Ishikawa (cell line): ENCODE results near the gene COMT.

Experiments used
- CEBPB ChIP-seq: IDR thresholded peaks from 2 replicates; pipeline ENCODE4 v1.6.1; 2012
- CREB1 ChIP-seq: IDR thresholded peaks from 2 replicates; pipeline ENCODE4 v1.6.1; 2012; ENCODE audit warnings: low read depth
- EGR1 ChIP-seq: IDR thresholded peaks from 2 replicates; pipeline ENCODE4 v1.6.1; 2012
- EP300 ChIP-seq: IDR thresholded peaks from 2 replicates; pipeline ENCODE4 v1.6.1; 2012; ENCODE audit warnings: borderline replicate concordance
- FOXM1 ChIP-seq: IDR thresholded peaks from 2 replicates; pipeline ENCODE4 v1.6.1; 2012; ENCODE audit warnings: low read depth, borderline replicate concordance
- NFIC ChIP-seq: IDR thresholded peaks from 2 replicates; pipeline ENCODE4 v1.6.1; 2012
- RAD21 ChIP-seq: IDR thresholded peaks from 2 replicates; pipeline ENCODE4 v1.6.1; 2012; ENCODE audit warnings: low read depth
- TAF1 ChIP-seq: IDR thresholded peaks from 2 replicates; pipeline ENCODE4 v1.6.1; 2012; ENCODE audit warnings: low read depth, mild to moderate bottlenecking
- TCF12 ChIP-seq: IDR thresholded peaks from 2 replicates; pipeline ENCODE4 v1.6.1; 2012; ENCODE audit warnings: low read depth
- TEAD4 ChIP-seq: IDR thresholded peaks from 2 replicates; pipeline ENCODE4 v1.6.1; 2012
- USF1 ChIP-seq: IDR thresholded peaks from 2 replicates; pipeline ENCODE4 v1.6.1; 2012
- YY1 ChIP-seq: IDR thresholded peaks from 2 replicates; pipeline ENCODE4 v1.6.1; 2012; ENCODE audit warnings: low read depth
- ZBTB7A ChIP-seq: IDR thresholded peaks from 2 replicates; pipeline ENCODE4 v1.6.1; 2012; ENCODE audit warnings: low read depth
- TF ChIP-seq, protein P1 (sequence below): IDR thresholded peaks from 2 replicates; pipeline ENCODE4 v1.6.1; 2012
- TF ChIP-seq, protein P2 (sequence below): IDR thresholded peaks from 2 replicates; pipeline ENCODE4 v1.6.1; 2012; ENCODE audit warnings: low read depth, mild to moderate bottlenecking

The COMT gene

DNA sequence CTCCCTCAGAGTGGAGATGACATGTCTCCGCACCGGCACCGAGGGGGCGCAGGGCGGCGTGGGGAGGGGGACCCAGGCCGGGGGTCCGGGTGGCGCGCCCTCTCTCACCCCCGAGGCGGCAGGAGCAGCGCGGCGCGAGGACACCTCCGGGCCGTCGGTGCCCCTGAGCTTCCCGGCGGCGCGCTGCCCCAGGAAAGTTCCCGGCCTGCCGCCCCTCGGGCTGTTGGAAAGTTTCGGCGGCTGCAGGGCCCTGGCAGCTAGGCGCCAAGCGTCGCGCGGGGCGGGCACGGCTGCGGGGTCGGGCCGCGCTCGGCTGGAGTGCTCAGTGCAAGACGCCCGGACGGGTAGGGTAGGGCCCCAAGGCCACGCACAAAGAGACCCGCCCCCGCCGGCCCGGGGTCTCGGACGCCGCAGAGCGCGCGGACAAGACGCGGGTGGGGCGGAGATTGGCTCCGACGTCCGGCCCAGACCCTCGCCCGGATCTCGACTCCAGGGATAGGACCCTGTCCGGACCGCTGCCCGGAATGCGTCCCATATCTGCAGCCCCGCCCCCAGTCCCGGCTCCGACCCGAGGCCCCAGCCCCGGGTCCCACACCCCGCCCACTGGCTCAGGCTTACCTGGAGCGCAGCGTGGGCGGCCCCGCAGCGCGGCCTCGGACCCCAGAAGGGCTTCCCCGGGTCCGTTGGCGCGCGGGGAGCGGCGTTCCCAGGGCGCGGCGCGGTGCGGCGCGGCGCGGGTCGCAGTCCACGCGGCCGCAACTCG, 74.6 kb downstream of the COMT start:
- TF ChIP-seq YY1: no peak
- peak; percentile 76 for TF ChIP-seq EGR1
- peak; percentile 76; the same call in 1 of the 2 replicates for TF ChIP-seq ZBTB7A

GRCh38 chr22:20016734-20017621, 75.4 kb downstream of the COMT start, which contains the start of gene ARVCF:
TSS of gene ARVCF (minus strand) at chr22:20016823. CDS start at chr22:19990794, 26,029 bp downstream.
- TF ChIP-seq RAD21 (no peak), TEAD4 (no peak), FOXM1 (no peak), TCF12 (peak; percentile 21; the same call in 1 of the 2 replicates), EP300 (peak; percentile 34; the same call in 1 of the 2 replicates), CREB1 (peak; percentile 57; the same call in 1 of the 2 replicates), USF1 (0 out of 2 replicates have a peak, but pooled peaks have one; percentile 1), TAF1 (peak; percentile 44; the same call in 1 of the 2 replicates), CEBPB (no peak)
- TF ChIP-seq, protein P1, sequence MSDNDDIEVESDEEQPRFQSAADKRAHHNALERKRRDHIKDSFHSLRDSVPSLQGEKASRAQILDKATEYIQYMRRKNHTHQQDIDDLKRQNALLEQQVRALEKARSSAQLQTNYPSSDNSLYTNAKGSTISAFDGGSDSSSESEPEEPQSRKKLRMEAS: peak; percentile 13; the same call in 1 of the 2 replicates

- TF ChIP-seq EGR1: no peak
- TF ChIP-seq TCF12: no peak
- no peak for TF ChIP-seq CREB1
- TF ChIP-seq, protein P1: no peak
- TF ChIP-seq CEBPB: no peak
- no peak for TF ChIP-seq NFIC
- no peak for TF ChIP-seq USF1
- no peak for TF ChIP-seq TEAD4
- TF ChIP-seq, protein P2, sequence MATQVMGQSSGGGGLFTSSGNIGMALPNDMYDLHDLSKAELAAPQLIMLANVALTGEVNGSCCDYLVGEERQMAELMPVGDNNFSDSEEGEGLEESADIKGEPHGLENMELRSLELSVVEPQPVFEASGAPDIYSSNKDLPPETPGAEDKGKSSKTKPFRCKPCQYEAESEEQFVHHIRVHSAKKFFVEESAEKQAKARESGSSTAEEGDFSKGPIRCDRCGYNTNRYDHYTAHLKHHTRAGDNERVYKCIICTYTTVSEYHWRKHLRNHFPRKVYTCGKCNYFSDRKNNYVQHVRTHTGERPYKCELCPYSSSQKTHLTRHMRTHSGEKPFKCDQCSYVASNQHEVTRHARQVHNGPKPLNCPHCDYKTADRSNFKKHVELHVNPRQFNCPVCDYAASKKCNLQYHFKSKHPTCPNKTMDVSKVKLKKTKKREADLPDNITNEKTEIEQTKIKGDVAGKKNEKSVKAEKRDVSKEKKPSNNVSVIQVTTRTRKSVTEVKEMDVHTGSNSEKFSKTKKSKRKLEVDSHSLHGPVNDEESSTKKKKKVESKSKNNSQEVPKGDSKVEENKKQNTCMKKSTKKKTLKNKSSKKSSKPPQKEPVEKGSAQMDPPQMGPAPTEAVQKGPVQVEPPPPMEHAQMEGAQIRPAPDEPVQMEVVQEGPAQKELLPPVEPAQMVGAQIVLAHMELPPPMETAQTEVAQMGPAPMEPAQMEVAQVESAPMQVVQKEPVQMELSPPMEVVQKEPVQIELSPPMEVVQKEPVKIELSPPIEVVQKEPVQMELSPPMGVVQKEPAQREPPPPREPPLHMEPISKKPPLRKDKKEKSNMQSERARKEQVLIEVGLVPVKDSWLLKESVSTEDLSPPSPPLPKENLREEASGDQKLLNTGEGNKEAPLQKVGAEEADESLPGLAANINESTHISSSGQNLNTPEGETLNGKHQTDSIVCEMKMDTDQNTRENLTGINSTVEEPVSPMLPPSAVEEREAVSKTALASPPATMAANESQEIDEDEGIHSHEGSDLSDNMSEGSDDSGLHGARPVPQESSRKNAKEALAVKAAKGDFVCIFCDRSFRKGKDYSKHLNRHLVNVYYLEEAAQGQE: no peak
- TF ChIP-seq YY1: no peak
- no peak for TF ChIP-seq TAF1
- TF ChIP-seq FOXM1: no peak
These were observed 76.0 kb downstream of the COMT start for GRCh38 chr22:20017622-20017958.

GRCh38 chr22:20018001-20018400, 76.4 kb downstream of the COMT start:
- TF ChIP-seq NFIC (no peak), USF1 (no peak), FOXM1 (no peak), TCF12 (no peak)
